ENCODE data around the gene CFAP68.

DNA sequence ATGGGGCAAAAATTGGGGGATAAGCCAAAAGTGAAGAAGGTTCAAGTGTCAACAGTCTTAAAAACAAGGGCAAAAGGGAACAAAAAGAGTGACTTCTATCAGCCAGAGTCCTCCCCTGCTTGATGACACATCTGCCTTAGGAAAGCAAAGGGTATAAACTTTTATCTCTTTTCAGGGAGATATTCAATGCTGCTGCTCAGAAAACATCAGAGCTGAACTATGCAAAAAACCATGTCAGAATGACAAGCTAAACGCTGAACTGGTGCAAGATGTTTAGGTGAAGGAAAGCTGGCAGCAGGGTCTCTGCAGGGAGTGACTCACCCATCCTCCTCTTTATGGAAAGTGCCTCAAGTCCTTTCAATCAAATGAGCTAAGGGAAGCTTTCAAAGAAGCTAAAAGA is 32.7 kb upstream of the CFAP68 start:
- no peak for TF ChIP-seq CEBPB (IDR thresholded peaks at IDR 0.05; ENCODE audit: borderline replicate concordance, low read depth, low read length)
- TF ChIP-seq ZSCAN29 (CRISPR knock-in tag; conservative IDR thresholded peaks at IDR 0.05), result no peak
- TF ChIP-seq, protein P1, sequence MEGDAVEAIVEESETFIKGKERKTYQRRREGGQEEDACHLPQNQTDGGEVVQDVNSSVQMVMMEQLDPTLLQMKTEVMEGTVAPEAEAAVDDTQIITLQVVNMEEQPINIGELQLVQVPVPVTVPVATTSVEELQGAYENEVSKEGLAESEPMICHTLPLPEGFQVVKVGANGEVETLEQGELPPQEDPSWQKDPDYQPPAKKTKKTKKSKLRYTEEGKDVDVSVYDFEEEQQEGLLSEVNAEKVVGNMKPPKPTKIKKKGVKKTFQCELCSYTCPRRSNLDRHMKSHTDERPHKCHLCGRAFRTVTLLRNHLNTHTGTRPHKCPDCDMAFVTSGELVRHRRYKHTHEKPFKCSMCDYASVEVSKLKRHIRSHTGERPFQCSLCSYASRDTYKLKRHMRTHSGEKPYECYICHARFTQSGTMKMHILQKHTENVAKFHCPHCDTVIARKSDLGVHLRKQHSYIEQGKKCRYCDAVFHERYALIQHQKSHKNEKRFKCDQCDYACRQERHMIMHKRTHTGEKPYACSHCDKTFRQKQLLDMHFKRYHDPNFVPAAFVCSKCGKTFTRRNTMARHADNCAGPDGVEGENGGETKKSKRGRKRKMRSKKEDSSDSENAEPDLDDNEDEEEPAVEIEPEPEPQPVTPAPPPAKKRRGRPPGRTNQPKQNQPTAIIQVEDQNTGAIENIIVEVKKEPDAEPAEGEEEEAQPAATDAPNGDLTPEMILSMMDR (CRISPR knock-in tag; IDR thresholded peaks at IDR 0.05), result no peak
- no peak for TF ChIP-seq CREB1 (IDR thresholded peaks at IDR 0.05)
- TF ChIP-seq CREB1 (CRISPR knock-in tag; IDR thresholded peaks at IDR 0.05), result no peak
- no peak for TF ChIP-seq ZNF367 (CRISPR knock-in tag; IDR thresholded peaks at IDR 0.05; ENCODE audit: borderline replicate concordance)
- no peak for TF ChIP-seq ZNF383 (CRISPR knock-in tag; IDR thresholded peaks at IDR 0.05; ENCODE audit: borderline replicate concordance)
- TF ChIP-seq, protein P2, sequence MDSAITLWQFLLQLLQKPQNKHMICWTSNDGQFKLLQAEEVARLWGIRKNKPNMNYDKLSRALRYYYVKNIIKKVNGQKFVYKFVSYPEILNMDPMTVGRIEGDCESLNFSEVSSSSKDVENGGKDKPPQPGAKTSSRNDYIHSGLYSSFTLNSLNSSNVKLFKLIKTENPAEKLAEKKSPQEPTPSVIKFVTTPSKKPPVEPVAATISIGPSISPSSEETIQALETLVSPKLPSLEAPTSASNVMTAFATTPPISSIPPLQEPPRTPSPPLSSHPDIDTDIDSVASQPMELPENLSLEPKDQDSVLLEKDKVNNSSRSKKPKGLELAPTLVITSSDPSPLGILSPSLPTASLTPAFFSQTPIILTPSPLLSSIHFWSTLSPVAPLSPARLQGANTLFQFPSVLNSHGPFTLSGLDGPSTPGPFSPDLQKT (CRISPR knock-in tag; IDR thresholded peaks at IDR 0.05; ENCODE audit: borderline replicate concordance), result no peak
